GM21423 (cell line): Measurements from ENCODE around the gene MAP3K9.

Experiments
- ATAC-seq: cut with Tn5 transposase; IDR thresholded peaks from one replicate; pipeline ENCODE4 v1.9.1; 2021; ENCODE audit warnings: mild to moderate bottlenecking, moderate library complexity; ENCODE audit not compliant: unreplicated experiment

MAP3K9 gene

DNA sequence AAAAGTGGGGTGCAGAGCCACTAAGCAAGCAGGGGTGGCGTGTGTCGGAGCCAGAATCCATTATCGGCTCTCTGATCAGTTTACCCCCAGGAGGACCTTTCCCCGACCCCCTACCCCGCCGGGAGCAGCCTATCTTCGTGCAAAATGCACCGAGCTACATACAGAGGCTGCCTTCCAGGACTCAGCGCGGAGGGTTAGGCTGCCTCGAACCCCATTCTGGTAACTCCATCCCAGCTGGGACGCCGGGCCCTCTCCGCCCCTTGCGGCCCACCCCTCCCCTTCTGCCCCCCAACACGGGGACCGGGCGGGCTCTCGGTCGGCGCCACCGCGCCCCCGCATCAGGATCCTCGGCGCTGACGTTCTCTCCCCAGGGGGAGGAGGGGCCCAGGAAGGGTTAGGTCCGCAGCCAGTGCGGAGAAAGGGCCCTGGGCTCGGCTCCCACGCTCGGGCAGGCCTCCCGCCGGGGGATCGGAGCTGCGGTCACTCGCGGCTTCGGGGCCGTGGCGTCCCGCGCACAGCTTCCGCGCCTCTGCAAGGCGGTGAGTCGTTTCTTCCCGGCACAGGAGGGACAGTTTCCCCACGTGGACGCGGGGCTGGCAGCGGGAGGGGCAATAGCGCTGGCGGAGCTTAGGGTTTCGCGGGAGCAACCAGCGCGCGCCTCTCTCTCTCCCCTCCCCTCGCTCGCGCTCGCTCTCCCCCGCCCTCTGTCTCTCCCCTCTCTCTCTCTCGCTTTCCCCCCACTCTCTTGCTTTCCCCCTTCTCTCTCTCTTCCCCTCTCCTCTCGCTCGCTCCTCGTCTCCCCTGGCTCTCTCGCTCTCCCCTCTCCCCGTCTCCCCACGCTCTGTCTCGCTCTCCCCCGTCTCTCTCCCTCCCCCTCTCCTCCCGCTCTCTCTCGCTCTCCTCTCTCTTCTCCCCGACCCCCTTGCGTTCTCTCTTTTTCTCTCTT lies 12.5 kb upstream of the MAP3K9 start:
- no peak for ATAC-seq

DNA sequence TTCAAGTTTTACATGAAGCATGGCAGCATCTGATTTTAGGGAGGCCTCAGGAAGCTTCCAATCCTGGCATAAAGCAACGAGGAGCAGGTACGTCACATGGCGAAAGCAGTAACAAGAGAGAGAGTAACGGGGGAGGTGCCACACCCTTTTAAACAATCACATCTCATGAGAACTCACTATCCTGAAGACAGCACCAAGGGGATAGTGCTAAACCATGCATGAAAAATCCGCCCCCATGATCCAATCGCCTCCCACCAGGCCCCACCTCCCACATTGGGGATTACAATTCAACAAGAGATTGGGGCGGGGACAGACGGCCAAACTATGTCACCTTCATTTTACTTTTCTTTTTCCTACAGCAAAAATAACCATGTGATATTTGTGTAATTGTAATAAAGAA lies 7.2 kb upstream of the MAP3K9 start:
- no peak for ATAC-seq

DNA sequence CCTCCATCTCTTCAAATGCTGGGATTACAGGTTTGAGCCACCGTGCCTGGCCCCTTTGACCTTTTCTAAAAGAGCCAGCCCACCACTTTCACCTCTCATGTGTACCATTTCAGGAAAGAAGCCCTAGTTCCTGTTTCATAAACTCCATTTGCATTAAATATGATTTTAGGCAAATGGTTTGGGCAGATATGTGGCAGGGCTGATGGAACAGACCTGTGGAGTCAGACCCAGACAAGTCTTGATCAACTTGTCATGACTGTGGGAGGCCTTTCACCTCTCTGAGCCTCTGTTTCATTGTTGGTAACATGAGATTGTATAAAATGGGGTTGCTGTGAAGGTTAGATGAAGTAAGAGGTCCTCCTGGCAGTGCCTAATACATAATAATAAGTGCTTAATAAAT lies 5.2 kb upstream of the MAP3K9 start:
- no peak for ATAC-seq

DNA sequence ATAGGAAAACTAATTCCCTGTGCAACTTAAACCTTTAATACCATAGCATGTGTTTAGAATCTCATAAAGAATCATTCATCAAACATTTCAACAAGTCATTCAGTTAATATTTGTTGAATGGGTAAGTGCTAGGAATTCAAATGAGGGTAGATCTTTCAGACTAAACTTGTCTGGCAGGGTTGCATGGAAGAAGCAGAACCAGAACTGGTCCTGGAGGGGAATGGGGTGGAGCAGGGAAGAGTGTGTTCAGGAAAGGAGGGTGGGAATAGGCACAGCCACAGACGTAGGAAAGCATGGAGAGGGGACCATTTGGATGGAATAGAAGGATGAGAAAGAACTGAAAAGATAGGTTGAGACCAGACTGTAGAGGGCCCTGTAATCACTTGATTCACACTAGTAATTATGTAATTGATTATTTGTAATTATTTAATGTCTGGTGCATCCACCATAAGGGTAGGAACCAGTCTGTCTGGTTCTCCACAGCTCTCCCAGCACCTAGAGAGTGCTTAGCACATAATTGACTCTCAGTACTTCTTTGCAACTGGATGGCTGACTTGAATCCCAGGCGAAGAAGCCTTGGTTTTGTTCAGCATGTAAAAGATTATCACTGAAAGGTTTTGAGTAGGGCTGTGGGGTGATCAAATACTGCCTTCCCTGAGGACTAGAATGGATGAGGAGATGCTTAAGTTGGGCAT lies 3.0 kb upstream of the MAP3K9 start:
- ATAC-seq: no peak

DNA sequence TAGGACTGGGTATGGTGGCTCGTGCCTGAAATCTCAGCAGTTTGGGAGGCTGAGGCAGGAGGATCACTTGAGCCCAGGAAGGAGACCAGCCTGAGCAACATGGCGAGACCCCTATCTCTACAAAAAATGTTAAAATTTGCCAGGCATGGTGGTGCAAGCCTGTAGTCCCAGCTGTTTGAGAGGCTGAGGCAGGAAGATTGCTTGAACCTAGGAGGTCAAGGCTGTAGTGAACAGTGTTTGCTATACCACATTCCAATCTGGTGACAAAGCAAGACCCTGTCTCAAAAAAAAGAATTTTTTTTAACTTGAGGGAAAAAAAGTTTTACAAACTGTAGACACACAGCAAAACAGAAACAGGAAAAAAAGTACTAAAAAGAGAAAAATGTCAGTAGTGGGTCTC lies 2.3 kb upstream of the MAP3K9 start:
- no peak for ATAC-seq

DNA sequence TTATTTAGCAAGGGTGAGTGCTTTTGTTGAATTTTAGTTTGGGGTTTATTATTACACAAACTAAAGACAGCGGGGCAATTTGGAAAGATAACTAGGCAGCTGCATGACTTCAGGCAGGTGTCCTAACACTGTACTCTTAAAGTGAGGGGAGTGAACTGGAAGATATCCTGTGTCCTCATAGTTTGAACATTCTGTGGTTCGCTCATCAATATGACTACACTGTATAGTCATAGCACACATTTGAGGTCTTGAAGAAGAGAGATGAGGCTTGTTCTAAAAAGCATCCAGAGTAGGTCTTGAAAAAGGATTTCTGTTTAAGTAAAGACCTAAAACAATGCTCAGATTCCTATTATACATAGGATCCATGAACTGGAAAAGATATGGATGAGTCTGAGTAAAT lies 1.7 kb upstream of the MAP3K9 start:
- ATAC-seq: no peak

DNA sequence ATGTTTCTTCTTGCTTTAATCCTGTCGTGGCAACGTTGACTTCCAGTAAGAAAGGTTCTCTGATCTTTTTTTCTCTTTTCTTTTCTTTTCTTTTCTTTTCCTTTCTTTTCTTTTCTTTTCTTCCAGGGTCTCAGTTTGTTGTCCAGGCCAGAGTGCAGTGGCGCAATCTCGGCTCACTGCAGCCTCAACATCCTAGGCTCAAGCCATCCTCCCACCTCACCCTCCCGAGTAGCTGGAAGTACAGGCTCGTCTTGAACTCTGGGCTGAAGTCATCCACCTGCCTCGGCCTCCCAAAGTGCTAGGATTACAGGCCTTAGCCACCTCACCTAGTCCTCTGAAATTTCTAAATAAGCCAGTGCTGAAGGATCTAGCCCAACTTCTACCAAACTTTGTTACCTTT lies 1.3 kb upstream of the MAP3K9 start:
- ATAC-seq: no peak

DNA sequence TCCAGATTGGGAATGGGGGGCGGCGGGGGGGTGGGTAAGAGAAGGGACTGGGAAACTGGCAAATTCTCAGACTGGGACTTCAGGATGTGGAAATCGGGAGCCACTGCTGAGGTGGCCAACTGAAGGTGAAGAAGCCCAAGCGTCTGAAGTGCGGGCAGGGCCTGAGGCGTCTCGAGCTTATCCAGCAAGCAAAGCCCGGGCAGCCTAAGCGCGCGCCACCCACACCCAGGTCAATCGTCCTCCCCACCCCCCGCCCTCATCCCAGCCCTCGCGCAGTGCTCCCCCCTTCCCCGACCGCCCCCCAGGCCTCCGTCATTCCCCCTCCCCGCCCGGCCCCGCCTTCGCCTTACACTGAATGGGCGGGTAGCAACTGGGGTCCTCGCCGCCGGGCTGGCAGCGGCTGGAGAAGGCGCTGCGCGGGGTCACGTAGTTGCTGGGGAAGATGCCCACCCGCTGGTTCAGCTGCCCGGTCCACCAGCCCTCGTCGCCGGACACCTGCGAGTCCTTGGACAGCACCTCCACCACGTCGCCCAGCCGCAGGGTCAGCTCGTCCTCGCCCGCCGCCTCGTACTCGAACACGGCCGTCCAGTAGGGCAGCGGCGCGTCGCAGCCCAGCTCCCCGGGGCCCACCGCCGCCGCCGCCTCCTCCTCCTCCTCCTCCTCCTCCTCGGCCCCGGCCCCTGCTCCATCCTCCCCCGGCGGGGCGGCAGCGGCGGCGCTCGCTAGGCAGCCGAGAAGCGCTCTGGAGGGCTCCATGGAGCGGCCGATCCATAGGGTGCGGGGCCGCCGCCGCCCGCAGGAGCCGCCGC lies 693 bp downstream of the MAP3K9 start:
- peak; percentile 12 for ATAC-seq

DNA sequence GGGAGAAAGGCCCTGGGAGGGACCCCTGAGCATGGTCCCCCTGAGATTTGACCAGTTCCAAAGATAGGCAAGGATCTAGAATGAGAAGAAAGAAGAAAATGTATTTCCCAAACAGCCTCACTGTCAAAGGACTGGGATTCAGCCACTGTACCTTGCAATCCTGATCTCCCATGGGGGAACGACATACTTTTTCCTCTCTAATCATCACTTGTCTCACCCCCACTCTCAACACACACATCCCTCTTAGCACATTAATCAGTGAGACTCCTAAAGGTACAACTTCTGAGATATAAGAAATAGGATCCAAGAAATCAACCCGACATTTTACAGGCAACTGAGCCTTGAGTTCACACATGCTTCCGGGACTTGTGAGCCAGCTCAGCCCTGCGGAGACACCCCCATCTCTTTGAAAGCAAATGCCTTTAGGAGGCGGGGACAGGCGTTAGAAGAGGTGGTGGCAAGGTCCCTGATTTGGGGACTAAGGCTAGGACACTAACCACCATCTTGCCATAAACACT lies 1.4 kb downstream of the MAP3K9 start:
- ATAC-seq: no peak

DNA sequence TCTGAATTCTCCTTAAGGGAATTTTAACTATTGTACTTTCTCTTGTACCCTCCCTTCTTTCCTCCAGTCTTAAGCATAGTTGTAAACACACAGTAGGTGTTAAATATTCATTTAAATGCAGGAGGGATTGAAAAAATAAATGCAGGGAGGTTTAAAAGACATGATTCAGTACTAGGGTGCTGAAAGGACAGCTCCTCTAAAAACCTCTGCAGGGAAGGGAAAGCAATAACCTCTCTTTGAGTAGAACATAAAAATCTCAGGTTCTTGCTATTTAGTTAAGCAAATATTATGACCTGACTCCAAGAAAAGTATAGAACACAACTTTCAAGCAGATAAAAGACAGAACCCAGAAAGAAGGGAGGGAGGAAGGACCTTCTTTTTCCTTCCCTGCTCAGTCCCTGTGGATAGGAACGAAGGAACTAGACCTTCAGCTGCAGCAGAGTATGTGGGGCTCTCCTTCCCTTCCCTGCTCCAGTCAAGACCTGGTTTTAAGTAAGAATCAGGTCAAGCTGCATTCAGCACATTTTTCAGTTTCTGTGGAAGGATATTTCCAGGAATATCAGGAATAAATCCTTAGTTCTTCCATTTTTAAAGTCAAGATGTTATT lies 4.7 kb downstream of the MAP3K9 start:
- ATAC-seq: no peak

DNA sequence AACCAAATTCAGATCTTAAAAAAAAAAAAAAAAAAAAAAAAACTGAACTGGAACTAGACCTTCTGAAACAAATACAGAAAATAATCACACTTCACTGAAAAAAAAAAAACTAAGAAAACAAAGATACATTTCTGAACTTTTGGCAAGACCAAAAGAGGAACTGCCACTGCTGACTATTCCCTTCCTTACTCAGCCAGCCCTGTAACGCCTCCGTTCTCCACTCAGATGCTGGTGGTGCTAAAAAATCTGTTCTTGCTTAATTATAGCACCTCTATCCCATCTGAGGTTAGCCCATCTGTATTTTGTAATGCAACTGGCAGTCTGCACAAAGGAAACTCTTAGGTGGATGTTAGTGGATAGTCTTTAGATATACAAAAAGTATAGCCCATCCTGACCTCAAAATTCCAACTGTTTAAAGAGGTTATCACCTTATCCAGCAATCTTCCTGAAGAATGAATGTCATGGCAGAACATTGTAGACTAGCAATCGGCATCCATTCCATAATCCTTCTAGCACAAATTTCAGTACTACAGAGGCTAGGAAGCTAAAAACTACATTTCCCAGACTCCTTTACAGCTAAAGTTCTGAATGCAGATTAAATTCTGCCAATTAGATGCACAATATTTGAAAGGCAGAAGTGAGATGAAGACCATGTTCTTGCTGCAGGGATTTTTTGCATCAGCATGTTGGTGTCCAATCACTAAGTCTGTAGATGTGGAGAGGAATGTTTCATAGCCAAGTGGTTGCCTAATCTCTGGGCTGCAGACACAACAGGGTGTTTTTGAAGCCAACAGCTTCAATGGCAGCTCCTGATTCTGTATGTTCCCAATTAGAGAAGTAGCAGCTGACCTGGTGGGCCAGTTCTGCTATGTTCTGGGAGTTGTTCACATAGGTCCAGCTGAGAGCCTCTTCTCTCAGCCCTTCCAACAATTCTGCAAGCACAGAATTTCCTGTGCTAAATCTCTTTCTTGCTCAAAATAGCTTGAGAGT lies 5.7 kb downstream of the MAP3K9 start:
- ATAC-seq: peak; percentile 73

DNA sequence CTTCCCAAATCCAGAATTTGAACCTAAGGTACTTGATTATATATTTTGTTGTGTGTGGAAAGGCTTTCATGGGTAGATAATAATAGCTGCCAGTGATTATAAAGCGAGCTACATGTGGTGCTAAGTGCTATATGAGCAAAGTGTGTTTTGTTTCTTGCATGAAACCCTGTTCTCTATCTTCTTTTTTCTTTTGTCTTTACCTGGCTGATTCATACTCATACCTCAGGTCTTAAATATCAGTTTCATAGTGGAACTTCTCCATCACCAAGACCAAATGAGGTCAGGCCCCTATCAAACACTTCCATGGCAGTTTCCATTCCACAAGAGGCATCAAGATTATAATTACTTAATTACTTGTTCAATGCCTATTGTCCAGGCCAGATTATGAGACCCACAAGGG lies 6.9 kb downstream of the MAP3K9 start:
- ATAC-seq: no peak

DNA sequence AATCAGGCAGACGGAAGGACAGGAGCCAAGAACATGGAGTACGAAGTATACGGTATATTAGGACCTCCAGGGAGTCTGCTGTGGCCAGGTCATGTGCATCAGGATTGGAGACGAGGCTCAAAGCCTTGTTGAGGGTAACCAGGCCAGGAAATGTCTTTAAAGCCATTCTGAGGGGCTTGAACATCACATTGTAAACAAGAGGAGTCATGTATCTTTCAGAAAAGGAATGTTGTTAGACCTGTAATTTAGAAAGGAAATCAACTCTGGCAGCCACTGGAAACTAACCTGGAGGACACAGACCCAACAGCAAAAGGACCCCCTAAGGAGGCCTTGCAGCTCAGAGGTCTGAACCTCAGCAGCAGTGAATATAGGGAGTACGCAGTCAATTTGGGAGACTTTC lies 7.5 kb downstream of the MAP3K9 start:
- no peak for ATAC-seq

DNA sequence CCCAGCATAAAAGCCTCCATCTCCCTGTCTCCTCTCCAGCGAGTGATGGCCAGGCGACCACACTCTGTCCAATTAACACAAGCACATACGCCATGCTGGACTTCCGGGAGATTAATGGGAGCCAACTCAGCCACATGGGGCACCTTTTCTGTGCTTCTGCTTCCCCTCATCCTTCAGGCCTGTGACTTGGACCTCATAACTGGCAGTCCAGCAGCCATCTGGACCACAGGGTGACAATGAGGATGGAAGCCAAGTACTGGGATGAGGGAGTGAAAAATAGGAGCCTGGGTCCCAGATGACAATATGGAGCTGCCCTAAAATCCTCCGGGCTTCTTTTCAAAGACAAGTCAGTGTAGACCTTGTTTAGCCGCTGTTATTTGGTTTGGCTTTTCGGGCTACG lies 12.8 kb downstream of the MAP3K9 start:
- ATAC-seq: no peak

DNA sequence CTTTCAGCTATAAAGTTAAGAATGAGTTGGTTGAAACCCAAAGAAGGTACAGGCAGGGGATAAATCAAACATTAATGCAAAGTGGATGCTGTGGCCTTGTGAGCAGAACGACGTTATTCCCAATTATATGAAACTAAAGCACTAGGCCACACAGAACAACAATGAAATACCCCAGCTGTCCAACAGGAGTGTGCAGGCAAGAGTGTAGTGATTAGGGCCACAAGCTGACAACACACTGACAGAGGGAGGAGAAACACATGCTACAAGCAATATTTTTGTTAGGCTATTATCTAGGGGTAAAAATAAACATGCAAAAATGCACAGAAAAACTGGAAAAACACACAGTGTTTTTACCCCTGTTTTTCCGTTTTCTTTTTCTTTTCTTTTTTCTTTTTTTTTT lies 15.0 kb downstream of the MAP3K9 start:
- no peak for ATAC-seq

DNA sequence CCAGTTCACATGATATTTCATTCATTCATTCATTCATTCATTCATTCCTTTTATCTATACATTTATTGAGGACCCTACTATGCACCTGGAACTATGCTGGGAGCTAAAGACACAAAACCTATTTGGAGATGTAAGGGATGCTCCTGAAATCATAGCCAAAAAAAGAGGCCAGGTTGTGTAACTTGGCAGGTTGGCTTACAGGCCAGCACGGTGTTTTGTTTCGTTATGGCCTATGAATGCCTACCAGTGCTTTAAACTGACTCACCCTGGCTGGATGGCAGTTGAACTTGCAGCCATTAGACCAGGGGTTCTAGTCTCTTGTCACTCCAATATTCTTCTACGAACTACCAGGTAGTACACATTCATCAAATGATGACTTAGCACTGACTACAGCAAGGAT lies 15.7 kb downstream of the MAP3K9 start:
- ATAC-seq: no peak

DNA sequence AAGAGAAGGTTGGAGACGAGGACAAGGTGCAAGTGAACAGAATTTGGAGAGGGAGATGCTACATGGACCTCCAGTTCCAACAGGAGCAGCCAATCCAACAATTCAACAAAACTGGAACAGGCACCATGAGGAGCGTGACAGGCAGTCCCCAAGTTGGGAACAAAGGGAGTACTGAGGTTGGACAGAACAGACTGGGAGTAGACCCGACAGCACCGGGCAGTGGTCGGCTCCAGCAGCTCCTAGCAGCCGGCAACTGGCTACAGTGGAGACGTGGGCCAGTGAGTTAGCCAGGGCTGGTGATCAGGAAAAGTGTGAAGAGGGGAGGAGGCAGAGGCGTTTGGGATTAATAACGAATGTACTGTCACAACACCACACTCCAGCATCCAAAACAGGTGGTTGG lies 16.4 kb downstream of the MAP3K9 start:
- no peak for ATAC-seq

DNA sequence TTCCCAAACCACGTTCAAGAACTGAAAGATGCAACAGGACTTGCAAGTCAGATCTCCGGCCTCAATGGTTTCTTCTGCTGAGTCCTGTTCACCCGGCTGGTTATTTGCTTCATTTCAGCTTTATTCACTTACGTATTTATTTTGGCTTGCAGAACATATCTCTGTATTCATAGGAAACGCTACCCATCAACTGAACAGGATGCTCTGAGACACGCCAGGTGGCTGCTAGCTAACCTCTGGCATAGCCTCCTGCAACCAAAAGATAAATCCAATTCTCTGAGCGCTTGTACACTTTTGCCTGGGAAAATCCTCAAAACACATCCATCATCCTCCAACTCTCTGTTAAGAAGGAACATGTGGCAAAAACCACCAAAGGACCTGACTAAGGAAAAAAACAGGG lies 17.3 kb downstream of the MAP3K9 start:
- no peak for ATAC-seq

DNA sequence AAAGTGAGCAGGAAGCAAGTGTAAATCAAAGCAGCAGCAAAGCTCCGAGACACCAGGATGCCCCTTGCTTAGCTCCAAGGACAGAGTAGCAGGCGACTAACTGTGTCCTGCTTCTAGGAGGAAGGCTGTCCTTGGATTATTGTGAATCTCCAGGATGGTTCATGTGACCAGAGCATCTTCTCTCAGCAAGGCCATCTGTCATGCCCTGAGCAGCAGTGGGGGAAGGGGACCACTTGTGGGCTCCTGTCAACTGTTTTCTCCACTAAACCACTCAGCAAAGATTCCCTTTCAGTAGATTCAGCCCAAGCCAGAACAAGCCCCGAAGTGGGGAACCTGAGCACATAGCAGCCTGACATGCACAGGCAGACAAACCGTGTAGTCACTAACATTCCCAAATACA lies 19.4 kb downstream of the MAP3K9 start:
- no peak for ATAC-seq

DNA sequence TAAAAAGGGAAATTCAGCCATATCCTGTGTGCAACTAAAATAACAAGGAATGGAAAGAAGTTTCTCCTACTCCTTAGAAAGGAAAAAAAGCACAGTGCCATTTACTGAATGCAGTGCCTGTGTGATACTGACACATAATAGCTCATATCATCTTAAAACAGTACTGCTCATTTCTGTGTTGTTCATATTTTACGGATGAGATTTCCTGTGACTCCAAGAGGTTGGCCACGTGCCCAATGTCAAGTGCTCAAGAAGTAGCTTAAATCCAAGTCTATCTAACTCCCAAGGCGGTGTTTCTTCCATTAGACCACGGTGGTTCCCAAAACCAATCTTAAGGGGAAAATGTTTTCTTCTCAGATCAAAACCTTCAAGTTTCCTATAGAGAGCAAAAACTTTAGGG lies 20.0 kb downstream of the MAP3K9 start:
- no peak for ATAC-seq
